HUES48 (cell line): ENCODE measurements around the gene CAMK2B.

ENCODE experiments used
- H3K27ac ChIP-seq: one replicate; pipeline ENCODE4 v1.7.0; 2013; ENCODE audit warnings: low read depth, low read length, inconsistent platforms
- H3K27me3 ChIP-seq: 2 replicates; pipeline ENCODE4 v1.6.1; 2013; ENCODE audit warnings: mild to moderate bottlenecking, low read length; ENCODE audit not compliant: control insufficient read depth, insufficient read depth
- H3K36me3 ChIP-seq: 2 replicates; pipeline ENCODE4 v1.6.1; 2013; ENCODE audit warnings: low read length; ENCODE audit not compliant: control insufficient read depth, insufficient read depth
- H3K4me1 ChIP-seq: 2 replicates; pipeline ENCODE4 v1.6.1; 2013; ENCODE audit warnings: mild to moderate bottlenecking, low read length; ENCODE audit not compliant: control insufficient read depth, insufficient read depth
- H3K4me3 ChIP-seq: 2 replicates; pipeline ENCODE4 v1.5.1; 2013; ENCODE audit warnings: mild to moderate bottlenecking, low read depth, low read length
- H3K9ac ChIP-seq: 2 replicates; pipeline ENCODE4 v1.6.1; 2013; ENCODE audit warnings: mild to moderate bottlenecking, low read depth, low read length, moderate library complexity
- H3K9me3 ChIP-seq: 2 replicates; pipeline ENCODE4 v1.6.1; 2013; ENCODE audit warnings: low read length; ENCODE audit not compliant: control insufficient read depth, insufficient read depth

The CAMK2B gene

GRCh38 chr7:44224080-44224973 is 101.1 kb downstream of the CAMK2B start:
- Histone ChIP-seq H3K9me3 (no peaks in the 10 kb centered on the region), H3K4me1 (0 out of 2 replicates have a peak, but pooled peaks cover 3% of the 10 kb centered on the region), H3K4me3 (no peak overlapping the region), H3K27me3 (no peaks in the 10 kb centered on the region), H3K36me3 (no peaks in the 10 kb centered on the region), H3K9ac (no peak overlapping the region), H3K27ac (no peak overlapping the region)

DNA sequence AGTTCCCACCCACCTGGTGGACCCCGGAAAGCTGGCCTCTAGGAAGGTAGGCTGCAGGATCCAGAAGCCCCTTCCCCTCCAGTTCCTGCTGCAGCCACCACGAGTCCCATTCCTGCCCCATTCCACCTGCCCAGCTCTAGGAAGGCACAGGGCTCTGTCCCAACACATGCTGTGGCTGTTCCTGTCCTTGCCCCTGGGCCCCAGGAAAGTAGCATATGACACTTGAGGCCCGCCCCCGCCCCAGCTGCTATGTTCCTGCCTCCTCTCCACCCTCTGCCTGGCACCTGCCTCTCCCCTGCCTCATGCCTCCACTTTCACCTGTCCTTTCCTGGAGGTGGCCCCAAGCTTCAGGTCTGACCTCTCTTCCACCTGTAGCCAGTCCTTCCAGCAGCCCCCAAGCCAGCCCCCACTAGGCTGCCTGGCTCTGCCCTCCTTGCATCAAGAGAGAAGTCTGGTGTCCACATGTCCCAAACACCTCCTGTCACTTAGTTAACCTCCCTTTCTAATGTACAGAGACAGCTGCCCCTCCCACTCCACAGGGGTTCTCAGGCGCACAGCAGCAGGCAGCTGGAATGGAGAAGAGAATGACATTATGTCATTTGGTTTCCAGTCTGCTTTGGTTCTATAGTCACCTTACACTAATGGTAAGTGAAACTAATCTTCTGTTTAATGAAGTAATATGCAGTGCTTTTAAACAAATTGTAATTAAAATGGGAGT is 101.9 kb downstream of the CAMK2B start:
- Histone ChIP-seq H3K9ac (no peak overlapping the region), H3K36me3 (no peaks in the 10 kb centered on the region), H3K4me3 (no peak overlapping the region), H3K9me3 (no peaks in the 10 kb centered on the region), H3K27me3 (no peaks in the 10 kb centered on the region), H3K27ac (no peak overlapping the region), H3K4me1 (peaks cover 8% of the 10 kb centered on the region; the same call in 1 of the 2 replicates)

DNA sequence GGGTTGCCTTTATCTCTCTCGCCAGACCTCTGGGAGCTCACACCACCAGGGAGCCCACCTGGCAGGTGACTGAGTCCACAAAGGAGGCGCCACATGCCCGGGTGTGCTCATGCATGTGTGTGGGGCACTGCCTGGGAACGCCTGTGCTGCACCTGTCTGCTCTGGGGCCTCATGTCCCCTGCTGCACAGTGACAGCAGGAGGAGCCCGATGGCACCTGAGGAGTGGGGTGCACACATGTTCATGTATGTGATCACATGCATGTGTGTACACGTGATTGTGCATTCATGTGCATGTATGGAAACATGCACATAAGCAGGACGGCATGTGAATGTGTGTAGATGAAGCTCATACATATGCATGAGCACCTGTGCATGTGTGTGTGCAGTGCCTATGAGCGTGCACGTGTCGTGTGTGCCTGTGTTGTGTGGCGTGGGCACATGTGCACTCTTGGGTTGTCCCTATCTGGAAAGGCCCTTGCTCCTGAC is 102.6 kb downstream of the CAMK2B start:
- no peaks in the 10 kb centered on the region for H3K27me3 ChIP-seq

DNA sequence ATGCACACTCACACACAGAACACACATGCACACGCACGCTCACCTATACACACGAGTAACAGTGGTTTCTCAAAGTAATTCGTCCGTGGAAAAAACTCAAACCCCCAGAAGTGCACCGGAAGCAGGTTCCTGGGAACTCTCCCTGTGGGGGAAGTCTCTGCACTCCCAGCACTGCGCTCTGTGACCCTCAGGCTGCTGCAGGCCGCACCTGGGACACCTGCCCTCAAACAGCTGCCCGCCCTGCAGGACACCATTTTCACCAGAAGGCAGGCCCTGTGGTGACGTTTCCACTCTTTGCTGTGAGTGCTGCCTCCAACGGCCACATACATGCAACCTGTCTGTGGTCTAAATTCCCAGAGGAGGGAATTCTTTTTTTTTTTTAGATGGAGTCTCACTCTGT is 103.3 kb downstream of the CAMK2B start:
- H3K27ac ChIP-seq: no peak overlapping the region
- no peaks in the 10 kb centered on the region for H3K9me3 ChIP-seq
- no peaks in the 10 kb centered on the region for H3K36me3 ChIP-seq
- H3K4me3 ChIP-seq: no peak overlapping the region
- H3K27me3 ChIP-seq: no peaks in the 10 kb centered on the region
- H3K4me1 ChIP-seq: peaks cover 14% of the 10 kb centered on the region; the same call in 1 of the 2 replicates
- no peak overlapping the region for H3K9ac ChIP-seq

More for the DNA sequence above, 102.6 kb downstream of the CAMK2B start:
- Histone ChIP-seq H3K9ac (no peak overlapping the region), H3K4me1 (peaks cover 14% of the 10 kb centered on the region; the same call in 1 of the 2 replicates), H3K27ac (no peak overlapping the region), H3K9me3 (no peaks in the 10 kb centered on the region), H3K4me3 (no peak overlapping the region), H3K36me3 (no peaks in the 10 kb centered on the region)

DNA sequence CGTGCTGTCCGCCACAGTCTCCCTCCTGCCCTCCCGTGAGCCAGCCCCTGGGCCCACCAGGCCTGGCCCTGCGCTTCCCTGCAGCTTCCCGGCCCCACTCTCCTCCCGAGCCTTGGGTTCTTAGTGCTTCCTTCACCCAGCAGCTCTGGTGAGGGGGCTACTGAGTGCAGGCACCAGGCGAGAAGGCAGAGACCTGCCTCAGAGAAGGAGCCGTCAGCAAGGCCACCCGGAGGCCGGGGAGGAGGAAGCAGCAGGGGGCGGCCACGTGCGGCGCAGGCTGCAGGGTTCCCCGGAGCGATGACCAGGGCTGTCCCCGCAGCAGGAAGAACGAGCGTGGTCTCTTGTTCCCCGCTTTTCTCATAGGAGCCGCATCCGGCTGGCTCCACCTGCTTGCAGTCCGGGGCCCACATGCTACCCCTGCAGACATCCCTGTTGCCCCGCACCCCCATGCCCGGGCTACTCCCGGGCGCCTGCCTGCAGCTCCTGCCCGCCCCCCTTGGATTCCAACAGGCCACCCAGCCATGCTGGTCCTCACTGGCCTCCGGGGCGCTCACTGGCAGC is 104.1 kb downstream of the CAMK2B start:
- no peaks in the 10 kb centered on the region for H3K9me3 ChIP-seq
- H3K27ac ChIP-seq: no peak overlapping the region
- H3K4me1 ChIP-seq: peaks cover 14% of the 10 kb centered on the region; the same call in 1 of the 2 replicates
- H3K36me3 ChIP-seq: no peaks in the 10 kb centered on the region
- H3K4me3 ChIP-seq: no peak overlapping the region
- no peaks in the 10 kb centered on the region for H3K27me3 ChIP-seq
- H3K9ac ChIP-seq: no peak overlapping the region

- Histone ChIP-seq H3K27me3 (no peaks in the 10 kb centered on the region), H3K4me1 (peaks cover 14% of the 10 kb centered on the region; the same call in 1 of the 2 replicates), H3K9me3 (no peaks in the 10 kb centered on the region), H3K4me3 (no peak overlapping the region), H3K27ac (no peak overlapping the region), H3K9ac (no peak overlapping the region), H3K36me3 (no peaks in the 10 kb centered on the region)
These were observed 104.9 kb downstream of the CAMK2B start for GRCh38 chr7:44220358-44221112.

- Histone ChIP-seq H3K27me3 (no peaks in the 10 kb centered on the region), H3K4me1 (peaks cover 14% of the 10 kb centered on the region; the same call in 1 of the 2 replicates), H3K27ac (no peak overlapping the region), H3K36me3 (no peaks in the 10 kb centered on the region), H3K9ac (no peak overlapping the region), H3K4me3 (no peak overlapping the region), H3K9me3 (no peaks in the 10 kb centered on the region)
These were observed 105.4 kb downstream of the CAMK2B start for GRCh38 chr7:44220046-44220357.

GRCh38 chr7:44219371-44220045 is 105.9 kb downstream of the CAMK2B start:
- Histone ChIP-seq H3K9me3 (no peaks in the 10 kb centered on the region), H3K4me3 (no peak overlapping the region), H3K4me1 (peaks cover 18% of the 10 kb centered on the region; the same call in 1 of the 2 replicates), H3K27me3 (no peaks in the 10 kb centered on the region), H3K9ac (no peak overlapping the region), H3K36me3 (no peaks in the 10 kb centered on the region), H3K27ac (no peak overlapping the region)

DNA sequence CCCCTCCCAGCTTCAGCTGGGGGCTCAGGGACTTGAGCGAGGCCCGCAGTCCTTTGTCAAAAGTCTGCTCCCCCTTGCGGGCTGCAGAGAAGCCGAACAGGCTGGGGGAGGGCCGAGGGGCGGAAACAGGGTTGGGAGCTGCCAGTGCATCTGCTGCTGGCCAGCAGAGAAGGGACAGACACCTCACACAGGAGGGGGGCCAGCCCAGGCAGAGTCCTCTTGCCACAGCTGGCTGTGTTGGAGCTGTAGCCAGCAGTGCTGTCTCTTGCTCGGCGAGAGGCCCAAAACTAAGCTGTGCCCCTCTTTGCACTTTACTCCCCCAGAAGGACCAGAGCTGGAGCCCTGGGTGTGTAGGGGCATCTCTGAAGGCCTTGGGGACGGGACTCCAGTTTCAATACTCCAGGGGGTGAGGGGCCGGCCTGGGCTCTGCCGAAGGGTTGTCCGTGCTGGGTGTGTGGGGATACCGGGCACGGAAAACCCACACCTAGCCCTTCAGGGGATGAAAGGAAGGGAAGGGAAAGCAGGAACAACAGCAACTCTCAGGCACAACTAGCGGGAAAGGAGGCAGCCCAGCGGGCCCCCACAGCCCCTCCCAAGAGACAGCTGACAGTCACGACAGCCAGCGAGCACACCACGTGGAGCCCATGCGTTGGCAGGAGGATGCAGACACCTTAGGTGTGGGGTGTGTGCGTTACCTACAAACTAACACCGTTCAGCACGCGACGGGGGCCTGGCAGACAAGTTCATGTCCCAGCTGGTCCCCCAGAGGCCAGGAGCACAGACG is 106.8 kb downstream of the CAMK2B start:
- Histone ChIP-seq H3K4me3 (no peak overlapping the region), H3K4me1 (peaks cover 18% of the 10 kb centered on the region; the same call in 1 of the 2 replicates), H3K27me3 (no peaks in the 10 kb centered on the region), H3K9me3 (no peaks in the 10 kb centered on the region), H3K36me3 (no peaks in the 10 kb centered on the region), H3K27ac (peak overlapping the region; percentile 21), H3K9ac (no peak overlapping the region)
